Osteocyte (in vitro differentiated cells): ENCODE results near the gene RNF103. TPM values are rescaled to one million over a fixed set of nuclear protein-coding genes. Genes with fewer than 3 reads are reported as not detected.

Source experiments
- DNase-seq: peaks from one replicate; pipeline ENCODE4 v3.0.0; 2021; ENCODE audit warnings: mixed read lengths; ENCODE audit not compliant: unreplicated experiment; ENCODE audit errors: extremely low spot score
- H3K27ac Mint-ChIP-seq: one replicate; pipeline ENCODE4 v1.8.0; 2021; ENCODE audit warnings: mild to moderate bottlenecking, mixed read lengths; ENCODE audit not compliant: unreplicated experiment
- H3K27me3 Mint-ChIP-seq: one replicate; pipeline ENCODE4 v1.8.0; 2021; ENCODE audit warnings: mixed read lengths; ENCODE audit not compliant: unreplicated experiment
- H3K36me3 Mint-ChIP-seq: one replicate; pipeline ENCODE4 v1.8.0; 2021; ENCODE audit warnings: mixed read lengths; ENCODE audit not compliant: unreplicated experiment
- H3K4me1 Mint-ChIP-seq: one replicate; pipeline ENCODE4 v1.8.0; 2021; ENCODE audit warnings: mixed read lengths; ENCODE audit not compliant: unreplicated experiment
- H3K4me3 Mint-ChIP-seq: one replicate; pipeline ENCODE4 v1.8.0; 2021; ENCODE audit warnings: mild to moderate bottlenecking, moderate library complexity, mixed read lengths; ENCODE audit not compliant: unreplicated experiment
- H3K9me3 Mint-ChIP-seq: one replicate; pipeline ENCODE4 v1.8.0; 2021; ENCODE audit warnings: mixed read lengths; ENCODE audit not compliant: unreplicated experiment
- CTCF ChIP-seq: fragments of 200-600 bp; sonication (generic); IDR thresholded peaks from 2 replicates; pipeline ENCODE4 v1.5.0; 2021; ENCODE audit warnings: antibody characterized with exemption, mild to moderate bottlenecking, moderate library complexity
- total RNA-seq: library from RNA; stranded (reverse); gene quantifications from 2 replicates; pipeline ENCODE4 v1.2.1, GENCODE V29; 2021

RNF103 gene
- total RNA-seq, 1 donor from 2014 or later: 35.8 TPM

- Mint-ChIP-seq H3K9me3 (peaks cover 6% of the 10 kb centered on the region), H3K4me3 (no peak overlapping the region), H3K27ac (no peak overlapping the region), H3K36me3 (no peaks in the 10 kb centered on the region), H3K27me3 (peaks cover 2% of the 10 kb centered on the region), H3K4me1 (no peaks in the 10 kb centered on the region)
- DNase-seq: no peak
- no peak for TF ChIP-seq CTCF
Measured at GRCh38 chr2:86661333-86661732, 37.7 kb upstream of the RNF103 start.

- Mint-ChIP-seq H3K27ac (no peak overlapping the region), H3K4me3 (no peak overlapping the region), H3K27me3 (peaks cover 23% of the 10 kb centered on the region), H3K4me1 (no peaks in the 10 kb centered on the region), H3K36me3 (no peaks in the 10 kb centered on the region), H3K9me3 (peaks cover 11% of the 10 kb centered on the region)
- TF ChIP-seq CTCF: no peak
- no peak for DNase-seq
Measured at GRCh38 chr2:86650188-86650587, 26.5 kb upstream of the RNF103 start.

- H3K27ac Mint-ChIP-seq: no peak overlapping the region
- TF ChIP-seq CTCF: no peak
- peaks cover 26% of the 10 kb centered on the region for H3K27me3 Mint-ChIP-seq
- peaks cover 11% of the 10 kb centered on the region for H3K9me3 Mint-ChIP-seq
- no peaks in the 10 kb centered on the region for H3K36me3 Mint-ChIP-seq
- DNase-seq: no peak
- H3K4me1 Mint-ChIP-seq: no peaks in the 10 kb centered on the region
- H3K4me3 Mint-ChIP-seq: no peak overlapping the region
Measured at GRCh38 chr2:86649119-86649947, 25.7 kb upstream of the RNF103 start.

GRCh38 chr2:86648681-86649080 lies 25.0 kb upstream of the RNF103 start:
- no peak overlapping the region for H3K27ac Mint-ChIP-seq
- H3K4me1 Mint-ChIP-seq: no peaks in the 10 kb centered on the region
- no peaks in the 10 kb centered on the region for H3K36me3 Mint-ChIP-seq
- H3K4me3 Mint-ChIP-seq: no peak overlapping the region
- no peak for DNase-seq
- H3K27me3 Mint-ChIP-seq: peaks cover 30% of the 10 kb centered on the region
- peaks cover 11% of the 10 kb centered on the region for H3K9me3 Mint-ChIP-seq
- TF ChIP-seq CTCF: no peak

- Mint-ChIP-seq H3K9me3 (peaks cover 11% of the 10 kb centered on the region), H3K4me3 (no peak overlapping the region), H3K4me1 (no peaks in the 10 kb centered on the region), H3K27me3 (peaks cover 31% of the 10 kb centered on the region), H3K36me3 (no peaks in the 10 kb centered on the region), H3K27ac (no peak overlapping the region)
- no peak for DNase-seq
- TF ChIP-seq CTCF: no peak
Measured at GRCh38 chr2:86646865-86647264, 23.2 kb upstream of the RNF103 start.
